ENCODE measurements around the gene MED23. TPM values are rescaled to one million over a fixed set of nuclear protein-coding genes. Genes with fewer than 3 reads are reported as not detected.

MED23 gene
- total RNA-seq, 2 donors from 2014 or later = 10.5 to 11.7 TPM

DNA sequence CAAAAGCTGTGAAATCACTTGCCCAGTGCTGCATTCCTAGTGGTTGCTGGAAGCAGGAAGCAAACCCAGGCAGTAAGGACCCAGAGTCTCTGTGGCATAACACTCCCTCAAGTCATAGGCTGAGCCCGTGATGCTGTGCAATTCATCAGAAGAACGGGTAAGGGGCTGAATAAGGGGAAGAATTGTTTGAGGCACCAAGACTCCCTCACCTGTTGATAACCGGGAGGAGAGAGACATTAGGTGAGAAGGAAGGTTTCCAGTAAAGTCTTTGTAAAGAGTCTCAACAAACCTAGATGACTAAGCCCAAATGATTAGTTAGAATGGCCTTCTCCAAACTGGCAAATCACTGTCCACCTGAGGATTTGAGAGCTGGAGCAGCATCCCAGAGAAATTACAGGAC, 27.3 kb upstream of the MED23 start:
- Histone ChIP-seq H3K36me3 (no peaks in the 10 kb centered on the region), H3K4me3 (no peak overlapping the region), H3K27ac (no peak overlapping the region), H3K27me3 (no peaks in the 10 kb centered on the region), H3K4me1 (no peaks in the 10 kb centered on the region), H3K9me3 (no peaks in the 10 kb centered on the region)
- TF ChIP-seq, protein P1, sequence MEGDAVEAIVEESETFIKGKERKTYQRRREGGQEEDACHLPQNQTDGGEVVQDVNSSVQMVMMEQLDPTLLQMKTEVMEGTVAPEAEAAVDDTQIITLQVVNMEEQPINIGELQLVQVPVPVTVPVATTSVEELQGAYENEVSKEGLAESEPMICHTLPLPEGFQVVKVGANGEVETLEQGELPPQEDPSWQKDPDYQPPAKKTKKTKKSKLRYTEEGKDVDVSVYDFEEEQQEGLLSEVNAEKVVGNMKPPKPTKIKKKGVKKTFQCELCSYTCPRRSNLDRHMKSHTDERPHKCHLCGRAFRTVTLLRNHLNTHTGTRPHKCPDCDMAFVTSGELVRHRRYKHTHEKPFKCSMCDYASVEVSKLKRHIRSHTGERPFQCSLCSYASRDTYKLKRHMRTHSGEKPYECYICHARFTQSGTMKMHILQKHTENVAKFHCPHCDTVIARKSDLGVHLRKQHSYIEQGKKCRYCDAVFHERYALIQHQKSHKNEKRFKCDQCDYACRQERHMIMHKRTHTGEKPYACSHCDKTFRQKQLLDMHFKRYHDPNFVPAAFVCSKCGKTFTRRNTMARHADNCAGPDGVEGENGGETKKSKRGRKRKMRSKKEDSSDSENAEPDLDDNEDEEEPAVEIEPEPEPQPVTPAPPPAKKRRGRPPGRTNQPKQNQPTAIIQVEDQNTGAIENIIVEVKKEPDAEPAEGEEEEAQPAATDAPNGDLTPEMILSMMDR (IDR thresholded peaks at IDR 0.05) = no peak
- no peak for DNase-seq (ENCODE audit: low spot score)

DNA sequence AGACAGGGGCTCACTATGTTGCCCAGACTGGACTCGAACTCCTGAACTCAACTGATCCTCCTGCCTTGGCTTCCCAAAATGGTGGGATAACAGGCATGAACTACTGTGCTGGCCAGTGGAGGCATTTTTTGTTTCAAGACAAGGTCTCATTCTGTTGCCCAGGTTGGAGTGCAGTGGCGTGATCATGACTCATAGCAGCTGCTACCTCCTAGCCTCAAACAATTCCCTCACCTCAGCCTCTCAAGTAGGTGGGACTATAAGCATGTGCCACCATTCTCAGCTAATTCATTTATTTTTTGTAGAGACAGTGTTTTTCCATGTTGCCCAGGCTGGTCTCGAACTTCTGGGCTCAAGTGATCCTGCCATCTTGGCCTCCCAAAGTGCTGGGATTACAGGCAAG, 26.3 kb upstream of the MED23 start:
- DNase-seq (ENCODE audit: low spot score) = no peak
- no peaks in the 10 kb centered on the region for H3K27me3 ChIP-seq
- TF ChIP-seq, protein P1 (IDR thresholded peaks at IDR 0.05) = no peak
- no peaks in the 10 kb centered on the region for H3K4me1 ChIP-seq
- H3K27ac ChIP-seq = no peak overlapping the region
- H3K36me3 ChIP-seq = no peaks in the 10 kb centered on the region
- no peak overlapping the region for H3K4me3 ChIP-seq
- H3K9me3 ChIP-seq = no peaks in the 10 kb centered on the region

DNA sequence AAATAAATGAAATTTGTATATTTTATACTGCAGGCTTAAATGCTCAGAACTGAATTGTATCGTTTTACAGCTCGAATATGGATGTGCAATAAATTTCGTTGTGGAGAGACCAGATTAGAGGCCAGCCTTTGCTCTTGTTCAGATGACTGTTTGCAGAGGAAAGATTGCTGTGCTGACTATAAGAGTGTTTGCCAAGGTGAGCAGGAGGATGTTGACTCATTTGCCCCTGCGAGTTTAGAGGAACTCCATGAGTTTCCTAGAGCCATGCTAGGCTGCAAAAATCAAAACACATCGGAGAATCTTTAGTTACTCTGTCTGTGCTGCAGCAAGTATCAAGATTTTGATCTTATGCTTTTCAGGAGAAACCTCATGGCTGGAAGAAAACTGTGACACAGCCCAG, 24.4 kb upstream of the MED23 start:
- DNase-seq (ENCODE audit: low spot score) = no peak
- H3K27ac ChIP-seq = no peak overlapping the region
- TF ChIP-seq, protein P1 (IDR thresholded peaks at IDR 0.05) = no peak

DNA sequence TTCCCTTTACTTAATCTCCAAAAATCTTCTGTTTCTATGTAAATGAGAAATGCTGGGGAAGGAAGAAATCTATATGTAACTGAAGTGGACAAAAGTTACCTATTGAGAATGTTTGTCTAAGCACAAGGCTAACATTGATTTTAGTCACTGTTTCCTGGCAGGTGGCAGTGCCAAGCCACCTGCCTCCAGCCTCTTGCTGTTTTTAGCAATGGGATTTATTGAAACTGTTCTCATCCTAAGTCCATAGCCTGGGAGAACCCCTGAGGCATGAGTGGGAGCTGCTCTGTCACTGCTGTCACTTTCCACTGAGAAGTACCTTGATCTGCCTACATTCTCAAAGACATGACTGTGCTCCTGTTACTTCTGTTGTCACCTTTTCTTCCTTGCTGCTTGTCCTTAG, 23.7 kb upstream of the MED23 start:
- H3K4me1 ChIP-seq = no peaks in the 10 kb centered on the region
- no peaks in the 10 kb centered on the region for H3K36me3 ChIP-seq
- no peak overlapping the region for H3K27ac ChIP-seq
- DNase-seq (ENCODE audit: low spot score) = no peak
- H3K27me3 ChIP-seq = no peaks in the 10 kb centered on the region
- TF ChIP-seq, protein P1 (IDR thresholded peaks at IDR 0.05) = no peak
- no peaks in the 10 kb centered on the region for H3K9me3 ChIP-seq
- no peak overlapping the region for H3K4me3 ChIP-seq

More for the DNA sequence above, 24.4 kb upstream of the MED23 start:
- Histone ChIP-seq H3K27me3 (no peaks in the 10 kb centered on the region), H3K9me3 (no peaks in the 10 kb centered on the region), H3K4me3 (no peak overlapping the region), H3K36me3 (no peaks in the 10 kb centered on the region), H3K4me1 (no peaks in the 10 kb centered on the region)

DNA sequence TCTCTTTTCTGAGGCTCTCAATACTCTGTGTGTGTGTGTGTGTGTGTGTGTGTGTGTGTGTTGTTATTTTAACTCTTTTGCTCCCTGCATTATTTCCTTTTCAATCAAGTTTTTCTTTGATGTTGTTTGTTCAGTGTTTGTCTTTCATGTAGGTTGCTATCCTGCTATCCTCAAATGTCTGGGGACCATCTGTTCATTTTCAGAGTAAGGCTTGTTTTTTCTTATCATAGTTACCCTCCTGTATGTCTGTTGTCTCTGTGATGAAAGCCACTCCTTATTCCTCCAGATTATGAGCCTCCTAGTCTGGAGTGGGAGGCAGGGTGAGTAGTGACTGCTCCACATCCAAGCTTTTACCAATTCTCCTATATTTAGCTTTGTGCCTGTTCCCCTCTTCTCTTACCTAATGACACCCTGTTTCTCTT, 18.2 kb upstream of the MED23 start:
- TF ChIP-seq, protein P1 (IDR thresholded peaks at IDR 0.05) = no peak
- Histone ChIP-seq H3K9me3 (no peaks in the 10 kb centered on the region), H3K36me3 (no peaks in the 10 kb centered on the region), H3K27me3 (no peaks in the 10 kb centered on the region), H3K27ac (no peak overlapping the region), H3K4me1 (no peaks in the 10 kb centered on the region), H3K4me3 (no peak overlapping the region)
- no peak for DNase-seq (ENCODE audit: low spot score)

DNA sequence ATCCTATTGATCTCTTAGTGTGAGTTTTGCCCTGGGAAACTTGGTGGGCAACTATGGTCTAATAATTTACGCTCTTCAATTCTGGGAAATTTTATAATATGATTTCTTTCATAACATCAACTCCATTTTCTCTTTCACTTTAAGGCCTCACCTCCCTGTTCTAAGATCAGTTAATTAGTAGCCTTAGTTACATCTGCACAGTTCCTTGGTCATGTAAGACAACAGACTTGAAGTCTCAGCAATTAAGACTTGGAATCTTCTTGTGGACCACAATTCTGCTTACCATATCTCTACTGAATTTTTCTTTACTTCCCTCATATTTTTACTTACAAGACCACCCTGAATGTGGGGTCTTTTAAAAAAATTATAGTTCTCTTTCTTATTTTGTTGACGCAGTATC, 17.8 kb upstream of the MED23 start:
- TF ChIP-seq, protein P1 (IDR thresholded peaks at IDR 0.05) = no peak
- H3K36me3 ChIP-seq = no peaks in the 10 kb centered on the region
- H3K4me1 ChIP-seq = no peaks in the 10 kb centered on the region
- DNase-seq (ENCODE audit: low spot score) = no peak
- H3K4me3 ChIP-seq = no peak overlapping the region
- H3K27me3 ChIP-seq = no peaks in the 10 kb centered on the region
- no peak overlapping the region for H3K27ac ChIP-seq
- no peaks in the 10 kb centered on the region for H3K9me3 ChIP-seq

Measured in right atrium auricular region (tissue), 2 donors.